Measurements from ENCODE around the gene PDLIM3.

Gene PDLIM3

GRCh38 chr4:185472103-185472542 lies 63.2 kb downstream of the PDLIM3 start:
- Histone ChIP-seq H3K9me2 (replicated peaks; ENCODE audit: insufficient read depth, low read length) (no peaks in the 10 kb centered on the region), H4K20me1 (ENCODE audit: low read depth, low read length) (no peaks in the 10 kb centered on the region), H3K4me3 (ENCODE audit: insufficient read depth, low read length, poor library complexity, severe bottlenecking) (peak overlapping the region; percentile 97), H3K79me2 (ENCODE audit: insufficient read depth, low read length) (peaks cover 52% of the 10 kb centered on the region), H3K27me3 (ENCODE audit: low read length) (no peaks in the 10 kb centered on the region), H3K4me2 (ENCODE audit: low read depth, low read length, poor library complexity, severe bottlenecking) (peak overlapping the region; percentile 98), H3K9ac (ENCODE audit: low read length) (peak overlapping the region; percentile 100), H3F3A (ENCODE audit: insufficient read depth) (peaks cover 53% of the 10 kb centered on the region), H3K27ac (ENCODE audit: low read depth, low read length) (peak overlapping the region; percentile 96), H3K36me3 (ENCODE audit: low read length) (peaks cover 5% of the 10 kb centered on the region; the same call in 1 of the 2 replicates), H2AFZ (ENCODE audit: low read depth, low read length, severe bottlenecking) (no peak overlapping the region), H3K9me3 (ENCODE audit: insufficient read depth, low read length) (no peaks in the 10 kb centered on the region)
- TF ChIP-seq CTCF (IDR thresholded peaks at IDR 0.05; ENCODE audit: insufficient read depth, low read length, poor library complexity, severe bottlenecking) = no peak
- TF ChIP-seq EZH2phosphoT487 (conservative IDR thresholded peaks at IDR 0.05; ENCODE audit: low read length) = no peak

GRCh38 chr4:185471235-185472102 lies 63.8 kb downstream of the PDLIM3 start, which contains the start of gene CCDC110:
TSS of gene CCDC110 (minus strand) at chr4:185471733. CDS start at chr4:185471683, 50 bp downstream.
- H3K9me3 ChIP-seq (ENCODE audit: insufficient read depth, low read length) = no peaks in the 10 kb centered on the region
- peaks cover 5% of the 10 kb centered on the region; the same call in 1 of the 2 replicates for H3K36me3 ChIP-seq (ENCODE audit: low read length)
- H3K9me2 ChIP-seq (replicated peaks; ENCODE audit: insufficient read depth, low read length) = no peaks in the 10 kb centered on the region
- H3K4me2 ChIP-seq (ENCODE audit: low read depth, low read length, poor library complexity, severe bottlenecking) = peak within 1 kb of the TSS; percentile 98
- peak within 1 kb of the TSS; percentile 100 for H3K9ac ChIP-seq (ENCODE audit: low read length)
- peak within 1 kb of the TSS; percentile 96 for H3K27ac ChIP-seq (ENCODE audit: low read depth, low read length)
- TF ChIP-seq EZH2phosphoT487 (conservative IDR thresholded peaks at IDR 0.05; ENCODE audit: low read length) (no peak), CTCF (IDR thresholded peaks at IDR 0.05; ENCODE audit: insufficient read depth, low read length, poor library complexity, severe bottlenecking) (peak; percentile 24)
- peak within 1 kb of the TSS; percentile 97 for H3K4me3 ChIP-seq (ENCODE audit: insufficient read depth, low read length, poor library complexity, severe bottlenecking)
- no peak within 1 kb of the TSS for H2AFZ ChIP-seq (ENCODE audit: low read depth, low read length, severe bottlenecking)
- H3K27me3 ChIP-seq (ENCODE audit: low read length) = no peaks in the 10 kb centered on the region
- peaks cover 47% of the 10 kb centered on the region for H3F3A ChIP-seq (ENCODE audit: insufficient read depth)
- H4K20me1 ChIP-seq (ENCODE audit: low read depth, low read length) = no peaks in the 10 kb centered on the region
- H3K79me2 ChIP-seq (ENCODE audit: insufficient read depth, low read length) = peaks cover 56% of the 10 kb centered on the region

GRCh38 chr4:185470501-185471195 lies 64.7 kb downstream of the PDLIM3 start:
- H3K9ac ChIP-seq (ENCODE audit: low read length) = peak overlapping the region; percentile 64
- TF ChIP-seq CTCF (IDR thresholded peaks at IDR 0.05; ENCODE audit: insufficient read depth, low read length, poor library complexity, severe bottlenecking) (no peak), EZH2phosphoT487 (conservative IDR thresholded peaks at IDR 0.05; ENCODE audit: low read length) (no peak)
- peak overlapping the region; percentile 80 for H3K27ac ChIP-seq (ENCODE audit: low read depth, low read length)

More at GRCh38 chr4:185470501-185471195, 64.7 kb downstream of the PDLIM3 start:
- H3K36me3 ChIP-seq (ENCODE audit: low read length) = peaks cover 5% of the 10 kb centered on the region; the same call in 1 of the 2 replicates
- peaks cover 56% of the 10 kb centered on the region for H3K79me2 ChIP-seq (ENCODE audit: insufficient read depth, low read length)
- peak overlapping the region; percentile 97 for H3K4me2 ChIP-seq (ENCODE audit: low read depth, low read length, poor library complexity, severe bottlenecking)
- H3K27me3 ChIP-seq (ENCODE audit: low read length) = no peaks in the 10 kb centered on the region
- H3K9me3 ChIP-seq (ENCODE audit: insufficient read depth, low read length) = no peaks in the 10 kb centered on the region
- H2AFZ ChIP-seq (ENCODE audit: low read depth, low read length, severe bottlenecking) = no peak overlapping the region
- peaks cover 47% of the 10 kb centered on the region for H3F3A ChIP-seq (ENCODE audit: insufficient read depth)
- peak overlapping the region; percentile 66 for H3K4me3 ChIP-seq (ENCODE audit: insufficient read depth, low read length, poor library complexity, severe bottlenecking)
- H3K9me2 ChIP-seq (replicated peaks; ENCODE audit: insufficient read depth, low read length) = no peaks in the 10 kb centered on the region
- H4K20me1 ChIP-seq (ENCODE audit: low read depth, low read length) = no peaks in the 10 kb centered on the region
